H4 (cell line): Measurements from ENCODE around the gene FCN1. TPM values are rescaled to one million over a fixed set of nuclear protein-coding genes. Genes with fewer than 3 reads are reported as not detected.

Experiments used
- DNase-seq: peaks from one replicate; pipeline ENCODE4 v3.0.0-alpha.2; 2015; ENCODE audit warnings: low spot score
- total RNA-seq: library from RNA; depleted of rRNA; stranded (reverse); fragments of >200 nt; shearing (Covaris generic); gene quantifications from 2 replicates; pipeline ENCODE4 v1.2.3, GENCODE V29; 2014

FCN1 gene
- total RNA-seq, 1 experiment from 2014 or later = not detected

DNA sequence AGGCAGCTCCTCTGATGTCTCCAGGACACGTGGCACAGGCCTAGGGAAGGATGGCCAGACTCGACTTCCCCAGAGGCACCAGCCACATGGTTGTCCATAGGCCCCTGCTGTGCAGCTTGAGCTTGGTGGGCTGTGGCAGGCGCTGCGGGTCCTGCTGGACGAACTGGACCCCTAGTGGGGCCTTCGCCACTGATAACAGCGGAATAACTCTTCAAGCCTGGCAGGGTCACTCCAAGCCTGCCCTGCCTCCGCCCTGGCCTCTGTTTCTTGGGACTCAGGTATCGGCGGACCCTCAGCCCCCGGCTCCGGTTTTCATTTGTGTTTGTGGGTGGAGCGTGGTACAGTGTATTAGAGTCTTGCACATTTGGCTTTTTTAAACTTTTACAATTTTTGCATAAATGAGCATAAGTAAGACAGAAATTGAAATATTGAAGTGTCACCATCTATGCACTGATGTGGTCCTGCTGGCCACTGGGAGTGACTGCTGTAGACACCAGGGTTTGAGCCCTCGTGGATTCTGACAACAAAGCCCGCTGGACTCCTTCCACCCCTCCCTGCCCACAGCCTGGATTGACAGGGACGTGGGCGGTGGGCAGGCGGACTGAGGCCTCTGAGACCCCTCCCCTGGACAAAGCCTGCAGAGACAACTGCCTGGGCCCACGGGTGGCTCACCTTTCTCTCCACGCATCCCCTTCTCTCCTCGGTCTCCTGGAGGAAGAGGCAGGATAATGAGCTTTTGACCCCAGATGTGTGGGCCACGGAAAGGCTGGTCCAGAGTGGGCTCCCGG is 3.8 kb downstream of the FCN1 start:
- DNase-seq = no peak

DNA sequence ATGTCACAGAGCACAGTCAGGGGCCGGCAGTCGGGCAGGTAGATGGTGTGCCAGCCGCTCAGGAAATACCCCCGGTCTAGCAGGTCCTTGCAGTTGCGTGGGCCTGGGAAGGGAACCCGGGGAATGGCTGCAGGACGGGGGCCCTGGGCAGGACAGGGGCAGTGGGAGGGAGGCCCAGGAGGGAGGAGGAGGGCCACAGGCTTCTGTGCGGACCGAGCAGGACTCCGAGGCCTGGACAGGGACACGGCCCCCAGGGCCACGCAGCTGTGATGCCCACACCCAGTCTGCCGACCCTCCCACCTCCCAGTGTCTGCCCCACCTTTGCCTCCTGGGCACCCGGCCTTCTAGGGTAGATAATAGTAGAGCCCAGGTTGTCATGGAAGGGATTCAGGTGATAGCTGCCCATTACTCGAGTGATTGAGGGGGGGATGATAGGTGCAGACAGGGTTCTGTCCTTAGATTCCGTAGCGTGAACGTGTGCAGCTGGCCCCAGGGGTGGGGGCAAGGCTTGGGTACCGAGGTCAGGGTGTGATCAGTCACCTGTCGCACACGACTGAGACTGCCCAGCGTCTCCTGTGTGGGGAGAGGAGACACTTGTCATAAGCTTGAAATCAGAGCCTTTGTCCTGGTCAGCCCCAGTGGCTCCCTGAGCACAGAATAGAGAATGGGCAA is 4.5 kb downstream of the FCN1 start:
- DNase-seq = no peak

DNA sequence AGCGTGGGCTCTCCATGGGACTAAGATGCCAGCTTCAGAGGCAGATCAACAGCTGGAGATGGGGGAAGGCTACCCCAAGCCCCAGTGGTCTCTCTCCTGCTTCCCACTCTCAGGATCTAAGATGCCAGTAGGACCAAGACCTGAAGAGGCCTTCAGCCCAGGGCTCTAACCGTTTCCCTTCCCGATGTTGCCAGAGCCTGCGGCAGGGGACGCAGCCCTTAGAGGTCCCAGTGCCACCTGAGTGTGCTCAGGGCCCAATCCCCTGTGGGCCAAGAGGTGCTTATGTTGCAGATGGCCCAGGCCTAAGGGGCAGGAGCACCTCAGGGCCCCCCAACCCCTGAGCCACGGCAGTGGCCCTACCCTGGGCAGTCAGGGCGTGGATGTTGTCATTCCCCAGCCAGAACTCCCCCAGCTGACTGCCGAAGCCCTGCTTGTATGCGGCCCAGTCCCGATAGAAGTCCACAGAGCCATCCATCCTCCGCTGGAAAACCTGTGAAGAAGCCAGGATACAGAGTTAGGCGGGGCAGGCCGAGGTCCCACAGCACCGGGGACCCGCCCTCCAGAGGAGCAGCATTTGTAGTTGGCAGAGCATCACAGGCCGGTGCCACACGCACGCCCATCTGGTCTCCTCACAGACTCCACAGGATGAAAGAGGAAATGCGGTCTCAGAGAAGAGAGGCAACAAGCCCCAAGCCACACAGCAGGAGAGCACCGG is 5.4 kb downstream of the FCN1 start:
- no peak for DNase-seq

DNA sequence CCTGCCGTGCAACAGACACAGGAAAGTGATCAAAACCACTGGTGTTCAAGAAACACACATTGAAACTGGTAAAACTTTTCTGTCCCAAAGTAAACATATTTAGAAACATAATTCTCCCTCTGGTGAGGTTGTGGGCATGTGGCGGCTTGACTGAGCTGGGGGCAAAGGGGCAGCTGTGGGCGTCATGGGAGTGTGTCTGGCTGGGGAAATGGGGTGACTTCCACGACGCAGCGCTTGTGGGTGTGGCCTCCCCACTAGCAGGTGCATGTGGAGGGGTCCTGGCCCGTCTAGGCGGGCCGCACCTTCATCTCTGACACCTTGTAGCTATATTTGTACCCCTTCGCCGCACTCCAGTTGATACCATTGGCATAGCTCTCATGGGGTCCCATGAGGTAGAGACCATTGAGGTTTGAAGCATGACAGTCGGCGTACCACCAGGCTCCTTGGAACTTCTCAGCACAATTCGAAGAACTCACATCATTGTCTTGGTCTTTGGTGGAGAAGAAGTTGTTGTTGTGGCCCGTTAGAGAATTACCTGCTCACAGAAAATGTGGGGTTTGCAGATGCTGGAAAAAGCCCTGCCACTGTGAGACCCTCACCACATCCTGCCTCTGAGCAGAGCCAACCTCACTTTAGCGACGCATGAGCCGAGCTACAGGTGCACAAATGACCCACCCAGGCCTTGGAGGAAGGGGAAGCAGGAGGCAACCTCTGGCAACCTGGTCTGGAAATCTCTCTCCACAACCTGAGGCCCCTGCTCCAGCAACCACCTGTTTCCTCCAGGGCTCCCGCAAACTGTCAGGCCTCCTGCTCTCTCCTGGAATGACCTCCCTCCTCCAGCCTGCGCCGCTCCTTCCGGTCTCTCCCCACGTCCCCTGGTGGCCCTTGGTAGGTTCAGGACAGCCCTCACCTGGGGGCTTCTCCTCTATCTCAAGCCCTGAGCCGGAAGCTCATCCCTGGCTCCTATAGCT is 7.9 kb downstream of the FCN1 start:
- no peak for DNase-seq

DNA sequence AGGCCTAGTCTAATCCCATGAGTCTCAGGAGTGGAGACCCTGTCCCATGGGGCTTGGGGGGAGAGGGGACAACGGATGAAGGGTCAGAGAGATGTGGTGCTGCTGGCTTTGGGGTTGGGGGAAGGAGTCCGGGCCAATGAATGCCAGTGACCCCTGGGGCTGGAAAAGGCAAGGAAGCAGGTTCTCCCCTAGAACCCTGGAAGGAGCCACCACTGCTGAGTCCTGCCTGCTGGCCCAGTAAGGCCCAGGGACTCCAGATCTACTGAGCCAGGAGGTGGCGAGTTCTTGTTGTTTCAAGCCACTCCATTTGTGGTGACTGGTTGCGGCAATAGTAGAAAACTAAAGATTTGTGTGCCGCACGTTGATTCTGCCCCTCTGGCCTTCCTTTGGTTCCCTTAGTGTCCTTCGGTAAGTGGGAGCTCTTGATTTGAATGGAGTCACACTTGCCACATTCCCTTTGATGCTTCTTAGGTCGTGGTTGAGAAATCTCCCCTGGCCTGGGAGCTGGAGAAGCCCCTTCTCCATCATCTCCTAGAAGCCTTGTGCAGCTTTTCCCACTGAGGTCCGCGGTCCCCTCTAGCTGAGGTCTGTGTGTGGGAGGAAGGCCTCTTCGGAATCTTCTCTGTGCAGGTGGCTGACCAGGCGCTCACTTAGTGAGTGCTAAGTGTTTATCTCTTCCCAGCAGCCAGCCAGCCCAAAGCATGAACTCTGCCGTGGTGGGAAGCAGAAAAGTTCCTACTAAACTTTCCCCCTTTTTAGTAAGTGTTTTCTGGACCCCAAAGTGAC is 9.0 kb downstream of the FCN1 start:
- DNase-seq = no peak

DNA sequence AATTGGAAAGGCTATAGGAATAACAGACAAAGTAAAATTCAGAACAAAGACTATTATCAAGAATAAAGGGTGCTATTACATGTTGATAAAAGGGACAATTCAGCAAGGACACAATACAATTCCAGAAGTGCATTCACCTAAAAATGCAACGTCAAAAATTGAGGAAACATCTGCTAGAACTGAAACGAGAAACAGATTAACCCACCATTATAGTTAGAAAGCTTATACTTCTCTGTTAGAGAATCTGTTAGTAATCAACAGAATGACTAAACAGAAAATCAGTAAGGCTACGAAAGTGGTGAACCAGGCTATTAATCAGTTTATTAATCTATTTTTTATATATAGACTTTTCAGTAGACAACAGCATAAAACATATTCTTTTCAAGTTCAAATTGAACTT is 14.8 kb downstream of the FCN1 start:
- DNase-seq = no peak

DNA sequence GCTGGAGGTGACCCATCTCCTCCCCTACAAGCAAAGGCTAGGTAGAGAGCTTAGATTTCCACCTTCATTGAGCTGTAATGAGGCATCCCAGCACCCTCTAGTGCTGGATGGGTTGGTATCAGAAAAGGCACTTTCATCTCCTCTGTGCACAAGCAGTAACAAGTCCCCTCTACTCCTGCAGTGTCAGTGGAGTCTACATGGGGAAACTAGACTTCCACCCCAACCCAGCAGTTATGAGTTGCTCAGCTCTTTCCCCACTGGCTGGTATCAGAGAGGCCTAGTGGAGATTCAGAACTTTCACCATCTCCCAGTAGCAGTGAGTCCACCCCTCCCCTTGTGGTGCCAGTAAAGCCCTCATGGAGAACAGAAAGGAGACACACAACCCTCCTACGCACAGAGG is 17.9 kb downstream of the FCN1 start:
- no peak for DNase-seq

DNA sequence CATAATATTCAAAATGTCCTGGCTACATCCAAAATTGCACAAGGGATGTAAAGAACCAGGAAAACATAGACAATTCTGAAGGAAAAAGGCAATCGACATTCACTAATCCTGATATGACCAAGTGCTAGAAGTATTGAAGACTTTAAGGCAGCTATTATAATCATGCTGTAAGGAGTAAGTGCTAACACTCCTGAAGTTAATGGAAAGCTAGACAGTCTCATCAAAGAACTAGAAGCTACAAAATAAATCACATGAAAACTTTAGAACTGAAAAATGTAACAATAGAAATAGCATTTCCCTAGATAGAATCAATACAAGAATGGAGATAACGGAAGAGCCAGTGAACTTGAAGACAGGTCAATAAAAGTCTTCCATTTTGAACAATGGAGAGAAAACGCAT is 18.5 kb downstream of the FCN1 start:
- DNase-seq = no peak

DNA sequence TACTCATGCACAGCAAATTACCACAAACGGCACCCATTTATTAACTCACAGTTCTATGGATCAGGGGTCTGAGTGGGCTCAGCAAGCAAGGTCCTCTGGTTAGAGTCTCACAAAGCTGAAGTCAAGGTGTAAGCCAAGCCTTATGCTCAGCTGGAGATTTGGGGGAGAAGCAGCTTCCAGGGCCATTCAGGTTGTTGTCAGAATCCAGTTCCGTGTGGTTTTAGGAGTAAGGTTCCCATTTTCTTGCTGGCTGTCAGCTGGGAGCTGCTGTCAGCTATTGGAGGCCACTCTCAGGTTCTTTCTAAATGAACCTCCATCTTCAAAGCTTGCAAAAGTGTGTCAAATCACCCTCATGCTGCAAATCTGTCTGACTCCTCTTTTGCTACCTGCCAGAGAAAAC is 19.4 kb downstream of the FCN1 start:
- no peak for DNase-seq

DNA sequence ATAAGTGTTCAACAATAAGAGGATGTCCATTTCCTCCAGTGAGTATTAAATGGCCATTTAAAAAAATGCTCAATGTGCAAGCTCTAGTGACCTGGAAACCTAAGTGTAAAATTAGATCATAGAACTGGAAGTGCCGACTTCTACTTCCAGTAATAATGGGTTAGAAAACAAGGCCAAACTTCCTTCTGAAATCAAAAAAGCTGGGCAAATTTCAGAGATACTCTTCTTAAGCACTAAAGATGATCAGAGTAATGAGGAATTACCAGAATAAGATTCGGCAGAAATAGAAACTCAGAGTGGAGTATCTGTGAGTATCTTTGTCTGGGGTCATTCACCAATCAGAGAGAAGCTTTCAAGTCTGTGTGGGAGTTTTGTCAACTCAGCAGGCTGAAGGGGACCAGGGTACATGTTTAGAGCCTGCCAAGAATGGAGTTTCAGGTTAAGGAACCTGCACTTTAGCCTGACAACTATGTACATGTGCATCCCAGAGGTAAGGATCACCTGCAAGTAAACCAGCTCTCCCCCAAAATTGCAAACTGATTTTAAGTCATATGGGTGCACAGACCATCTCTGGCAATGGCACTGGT is 20.0 kb downstream of the FCN1 start:
- DNase-seq = no peak

DNA sequence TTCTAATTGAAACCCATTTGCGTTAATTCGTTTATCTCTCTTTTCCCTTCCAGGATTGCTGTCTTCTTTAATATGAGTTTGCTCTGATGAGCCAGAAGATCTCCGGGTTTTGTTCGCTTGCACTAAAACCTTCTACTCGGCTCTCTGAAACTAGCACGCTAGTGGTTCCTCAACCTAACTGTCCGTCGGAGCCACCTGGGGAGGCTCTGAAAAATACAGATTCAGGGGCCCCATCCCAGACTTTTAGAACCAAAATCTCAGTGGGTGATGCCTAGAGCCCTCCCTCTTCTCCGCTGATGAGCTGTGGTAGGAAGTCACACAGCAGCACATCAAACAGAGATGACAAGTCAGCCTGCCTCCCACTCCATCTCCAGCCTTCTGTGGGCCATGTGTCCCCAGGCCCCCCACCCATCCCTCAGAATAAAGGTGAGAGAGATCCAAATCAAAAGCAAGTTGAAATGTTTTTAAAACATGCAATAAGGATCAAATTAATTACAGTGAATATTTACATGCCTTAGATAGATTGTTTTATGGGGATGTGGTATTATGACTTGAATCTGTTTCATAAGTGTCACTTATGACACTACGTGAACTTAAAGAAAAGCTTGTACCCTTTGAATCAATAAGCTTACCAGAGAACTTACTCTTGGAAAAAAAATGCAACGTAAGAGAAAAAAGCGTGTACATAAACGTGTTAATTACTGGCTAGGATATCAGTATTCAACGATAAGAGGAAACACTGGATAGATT is 20.7 kb downstream of the FCN1 start:
- DNase-seq = peak; percentile 43

DNA sequence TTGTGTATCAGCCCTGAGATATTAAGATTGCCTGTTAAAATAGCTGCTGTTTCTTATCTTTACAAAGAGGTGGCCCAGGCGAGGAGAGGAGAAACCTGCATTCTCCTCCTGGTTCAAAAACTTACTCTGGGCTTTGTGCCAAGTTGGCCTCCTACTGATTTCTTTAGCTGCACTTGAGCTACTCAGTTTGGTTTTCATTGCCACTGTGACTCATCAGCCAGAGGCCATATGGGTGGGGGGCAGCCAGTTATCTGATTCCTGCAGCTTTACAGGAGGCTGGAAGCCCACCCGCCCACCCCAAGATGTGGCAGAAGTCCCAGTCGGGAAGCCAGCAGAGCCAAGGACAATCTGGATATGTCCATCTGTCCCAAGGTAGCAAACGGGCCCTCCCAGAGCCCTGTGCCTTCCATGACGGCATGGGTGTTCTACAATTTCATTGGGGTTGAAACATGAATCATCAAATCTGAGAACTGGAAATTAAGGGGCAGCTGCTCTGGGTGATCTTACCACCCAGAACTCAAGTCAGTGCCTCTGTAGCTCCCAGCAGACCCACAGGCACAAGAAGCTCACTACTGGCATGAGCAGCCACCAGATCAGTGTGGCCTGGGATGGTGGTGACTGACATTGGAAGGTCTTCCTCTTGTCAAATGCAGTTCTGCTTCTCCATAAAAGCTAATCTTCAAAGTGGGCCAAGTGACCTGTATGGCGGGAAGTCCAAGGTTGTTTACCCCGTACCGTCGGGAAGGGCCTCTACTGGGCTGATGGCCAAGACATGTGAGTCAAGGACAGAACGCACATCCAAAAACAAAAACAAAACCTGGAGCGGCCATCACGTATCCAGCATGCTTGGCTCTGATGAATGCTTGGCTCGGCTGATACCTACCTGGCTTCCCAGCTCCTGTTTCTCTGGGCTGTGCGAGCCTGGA is 21.5 kb downstream of the FCN1 start:
- peak; percentile 93 for DNase-seq

DNA sequence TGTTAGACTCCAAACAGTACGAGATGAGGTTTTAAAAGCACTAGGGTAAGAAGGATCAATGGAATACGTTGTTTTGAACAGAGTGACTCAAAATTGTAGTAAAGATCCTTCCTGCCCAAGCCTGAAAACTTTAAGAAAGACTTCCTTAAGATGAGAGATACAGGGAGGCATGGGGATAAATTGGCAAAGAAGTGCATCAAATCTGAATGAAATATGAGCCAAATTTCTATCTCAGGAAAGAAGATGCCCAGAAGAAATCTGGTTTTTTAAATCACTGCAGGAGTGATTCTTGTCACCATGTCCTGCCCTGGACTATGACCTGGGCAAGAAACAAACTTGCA is 22.2 kb downstream of the FCN1 start:
- no peak for DNase-seq

DNA sequence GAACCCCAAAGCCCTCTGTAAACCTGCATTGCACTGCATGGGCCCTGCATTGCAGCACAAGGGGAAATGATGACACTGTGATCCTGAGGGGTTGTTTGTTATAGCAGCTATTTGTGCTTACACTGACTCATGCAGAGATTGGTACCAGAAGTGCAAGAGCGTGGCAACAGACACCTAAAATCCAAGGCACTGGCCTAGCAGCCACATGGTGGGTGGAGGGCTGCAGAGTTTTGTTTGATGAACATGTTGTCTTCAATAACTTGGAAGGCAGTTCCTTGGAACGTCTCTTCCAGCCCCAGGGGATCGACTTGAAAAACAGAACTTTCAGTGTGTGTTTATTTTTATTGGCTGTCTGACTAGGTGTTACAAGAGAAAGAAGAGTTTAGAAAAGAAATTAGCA is 22.6 kb downstream of the FCN1 start:
- DNase-seq = no peak

DNA sequence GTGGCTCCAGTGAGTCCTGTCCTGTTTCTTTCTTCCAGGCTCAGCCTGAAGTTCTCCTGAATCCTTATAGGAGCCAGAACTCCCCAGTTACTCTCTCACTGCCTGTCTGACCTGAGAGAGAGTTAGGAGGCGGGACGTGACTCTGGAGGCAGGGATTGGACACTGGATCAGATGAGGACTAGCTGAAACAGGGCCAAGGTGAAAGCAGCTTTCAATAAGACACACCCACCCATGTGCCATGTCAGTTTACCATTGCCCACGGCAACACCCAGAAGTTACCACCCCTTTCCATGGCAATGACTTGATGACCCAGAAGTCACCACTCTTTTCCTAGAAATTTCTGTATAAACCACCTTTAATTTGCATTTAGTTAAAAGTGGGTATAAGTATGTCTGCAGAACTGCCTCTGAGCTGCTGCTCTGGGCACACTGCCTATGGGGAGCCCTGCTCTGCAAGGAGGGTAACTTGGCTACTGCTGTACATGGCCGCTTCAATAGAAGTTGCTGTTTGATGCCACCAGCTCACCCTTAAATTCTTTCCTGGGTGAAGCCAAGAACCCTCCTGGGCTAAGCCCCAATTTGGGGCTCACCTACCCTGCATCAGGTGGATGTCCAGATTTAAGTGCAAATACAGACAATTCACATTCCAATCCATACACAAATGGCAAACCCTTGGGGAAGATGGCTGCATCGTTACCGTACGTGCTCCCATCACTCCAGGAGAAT is 23.4 kb downstream of the FCN1 start:
- DNase-seq = no peak

DNA sequence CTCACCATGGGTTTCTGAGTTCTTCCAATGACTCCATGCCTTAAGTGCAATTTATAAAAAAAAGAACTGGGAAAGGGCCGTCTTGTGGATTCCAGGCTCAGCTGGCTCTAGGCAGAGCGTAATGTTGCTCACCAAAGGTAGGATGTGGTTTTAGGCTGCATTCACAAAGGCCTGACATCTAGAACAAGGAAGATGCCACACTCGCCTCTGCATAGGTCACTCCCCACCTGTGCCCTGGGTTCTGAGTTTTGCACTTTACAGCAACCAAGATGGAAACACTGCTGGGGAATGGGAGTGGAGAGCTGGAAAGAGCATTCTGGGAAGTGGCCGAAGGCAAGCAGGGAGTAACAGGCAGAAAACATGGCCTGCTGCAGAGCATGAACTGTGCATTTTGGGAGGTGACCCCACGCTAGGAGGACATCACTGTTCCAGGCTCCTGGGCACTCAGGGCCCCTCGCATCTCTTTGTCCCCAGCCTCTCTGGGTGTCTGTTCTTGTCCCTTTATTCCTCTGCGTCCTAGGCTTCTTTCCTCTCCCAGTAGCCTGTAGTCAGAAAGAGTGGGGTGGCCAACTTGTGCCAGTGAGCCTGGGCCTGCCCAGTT is 24.8 kb downstream of the FCN1 start:
- DNase-seq = no peak

DNA sequence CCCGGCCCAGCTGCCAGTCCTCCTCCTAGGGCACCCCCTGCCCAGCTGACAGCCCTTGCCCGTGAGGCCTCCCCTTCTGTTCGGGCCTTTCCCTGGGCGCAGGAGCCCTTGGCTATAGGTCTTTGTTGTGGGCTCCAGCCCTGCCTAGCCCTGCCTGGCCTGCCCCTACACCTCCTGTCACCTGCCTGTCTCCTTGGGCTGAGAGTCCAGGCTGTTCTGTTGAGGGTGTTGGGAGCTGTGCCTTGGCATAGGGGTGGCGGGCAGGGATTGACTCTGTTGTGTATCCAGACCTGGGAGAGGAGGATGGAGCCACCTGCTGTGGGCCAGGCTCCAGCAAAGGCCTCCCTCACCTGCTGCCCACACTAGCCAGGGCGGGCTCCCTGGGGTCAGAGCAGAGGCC is 25.5 kb downstream of the FCN1 start:
- DNase-seq = no peak

DNA sequence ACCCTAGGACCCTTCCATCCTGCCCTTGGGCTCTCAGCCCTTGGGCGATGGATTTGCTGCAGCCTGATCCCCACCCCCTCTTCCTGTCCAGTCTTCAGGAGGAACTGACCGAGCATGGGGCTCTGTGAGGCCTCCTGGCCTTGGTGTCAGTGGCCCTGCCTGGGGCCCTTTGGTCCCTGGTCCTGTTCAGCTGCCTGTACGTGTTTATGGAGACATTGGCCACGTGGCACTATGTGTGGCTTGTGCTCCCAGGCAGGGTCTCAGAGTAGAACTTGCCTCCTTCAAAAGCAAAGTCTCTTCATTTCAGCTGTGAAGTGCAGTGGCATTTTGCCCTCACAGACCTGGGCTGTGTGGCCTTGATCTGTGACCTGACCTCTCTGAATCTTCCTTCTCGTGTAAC is 26.0 kb downstream of the FCN1 start:
- DNase-seq = no peak
